MV-4-11 (cell line): ENCODE data around the gene RPL27.

Experiments
- DNase-seq: peaks from one replicate; lab custom pipeline; 2025; lab: John Stamatoyannopoulos, UW

RPL27 gene

DNA sequence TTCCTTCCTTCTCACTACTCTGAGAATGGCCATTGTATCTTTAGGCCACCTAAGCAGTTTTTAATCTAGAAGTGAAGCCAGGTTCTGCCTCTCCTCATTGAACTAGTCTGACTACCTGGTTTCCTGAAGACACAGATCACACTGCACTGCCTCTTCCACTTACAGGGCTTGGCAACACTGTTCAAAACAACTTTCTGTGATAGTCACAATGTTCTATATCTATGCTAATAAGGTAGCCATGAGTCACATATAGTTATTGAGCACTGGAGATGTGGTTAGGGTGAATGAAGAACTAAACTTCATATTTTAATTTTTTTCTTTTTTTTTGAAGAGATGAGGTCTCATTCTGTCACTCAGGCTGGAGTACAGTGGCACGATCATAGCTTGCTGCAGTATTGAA lies 53.8 kb downstream of the RPL27 start:
- DNase-seq: no peak
